Stimulated activated CD4-positive, alpha-beta T cell treated with anti-CD3 and anti-CD28 coated beads, Interleukin-4, amount 100 ng/mL, for 4 hours (primary cell): ENCODE measurements around the gene LCN6.
"Not testable (repeated sequence)": the region's sequence is repeated elsewhere in the genome, so short reads cannot be mapped to it uniquely, and the experiment has no call there.

ENCODE experiments used
- DNase-seq, 2 experiments: peaks; one replicate each; pipeline ENCODE4 v3.0.0-alpha.2; 2020

Gene LCN6

DNA sequence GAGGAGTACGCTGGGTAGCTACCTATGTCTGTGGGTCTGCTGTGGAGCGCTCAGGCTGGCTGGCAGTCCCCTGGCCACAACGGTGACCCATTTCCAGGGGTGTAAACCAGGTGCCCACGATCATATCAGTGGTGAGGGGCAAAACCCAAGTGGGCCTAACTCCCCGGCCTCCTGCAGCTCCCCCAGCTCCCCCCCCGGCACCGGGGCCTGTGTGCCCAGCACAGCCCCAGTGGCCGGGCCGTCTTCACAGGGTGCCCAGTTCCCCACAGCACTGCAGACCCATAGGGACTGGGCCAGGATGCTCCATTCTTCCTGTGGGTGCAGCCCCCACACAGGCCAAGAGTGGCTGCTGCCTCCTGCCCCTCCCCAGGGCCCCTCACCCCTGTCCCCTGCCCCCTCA lies 10.7 kb upstream of the LCN6 start:
- DNase-seq, result no peak

- DNase-seq, result no peak
Measured at GRCh38 chr9:136757751-136758140, 9.4 kb upstream of the LCN6 start.

- no peak for DNase-seq
Measured at GRCh38 chr9:136757328-136757727, 9.0 kb upstream of the LCN6 start.

GRCh38 chr9:136756836-136757235 lies 8.5 kb upstream of the LCN6 start:
- DNase-seq, result no peak

DNA sequence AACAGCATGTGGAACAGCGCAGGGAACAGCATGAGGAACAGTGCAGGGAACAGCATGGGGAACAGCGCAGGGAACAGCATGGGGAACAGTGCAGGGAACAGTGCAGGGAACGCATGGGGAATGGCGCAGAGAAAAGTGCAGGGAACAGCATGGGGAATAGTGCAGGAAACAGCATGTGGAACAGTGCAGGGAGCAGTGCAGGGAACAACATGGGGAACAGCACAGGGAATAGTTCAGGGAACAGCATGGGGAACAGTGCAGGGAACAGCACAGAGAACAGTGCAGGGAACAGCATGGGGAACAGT lies 7.8 kb upstream of the LCN6 start:
- no peak for DNase-seq

DNA sequence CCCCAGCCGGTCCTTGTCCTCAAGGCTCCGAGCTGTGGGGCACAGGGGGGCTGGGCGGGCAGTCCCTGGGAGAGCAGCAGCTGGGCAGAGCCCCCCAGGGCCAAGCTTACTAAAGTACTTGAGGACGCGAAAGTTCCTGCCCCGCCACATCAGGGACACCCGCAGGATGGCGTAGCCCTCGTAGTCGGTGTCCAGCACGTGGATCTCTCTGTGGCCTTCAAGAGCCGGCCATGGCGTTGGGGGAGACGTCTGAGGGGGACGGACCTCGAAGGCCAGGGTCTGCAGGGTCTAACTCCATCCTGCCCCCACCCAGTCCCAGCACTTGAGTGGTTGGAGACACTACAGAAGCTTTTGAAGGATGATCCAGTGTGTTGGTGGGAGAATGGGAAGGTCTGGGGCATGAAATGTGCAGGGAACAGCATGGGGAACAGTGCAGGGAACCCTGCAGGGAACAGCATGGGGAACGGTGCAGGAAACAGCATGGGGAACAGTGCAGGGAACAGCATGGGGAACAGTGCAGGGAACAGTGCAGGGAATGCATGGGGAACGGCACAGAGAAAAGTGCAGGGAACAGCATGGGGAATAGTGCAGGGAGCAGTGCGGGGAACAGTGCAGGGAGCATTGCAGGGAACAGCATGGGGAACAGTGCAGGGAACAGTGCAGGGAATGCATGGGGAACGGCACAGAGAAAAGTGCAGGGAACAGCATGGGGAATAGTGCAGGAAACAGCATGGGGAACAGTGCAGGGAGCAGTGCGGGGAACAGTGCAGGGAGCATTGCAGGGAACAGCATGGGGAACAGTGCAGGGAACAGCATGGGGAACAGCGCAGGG lies 7.2 kb upstream of the LCN6 start:
- not testable (repeated sequence) for DNase-seq

- no peak for DNase-seq
Measured at GRCh38 chr9:136754626-136755301, 6.4 kb upstream of the LCN6 start.

GRCh38 chr9:136754059-136754572 lies 5.8 kb upstream of the LCN6 start:
- no peak for DNase-seq

DNA sequence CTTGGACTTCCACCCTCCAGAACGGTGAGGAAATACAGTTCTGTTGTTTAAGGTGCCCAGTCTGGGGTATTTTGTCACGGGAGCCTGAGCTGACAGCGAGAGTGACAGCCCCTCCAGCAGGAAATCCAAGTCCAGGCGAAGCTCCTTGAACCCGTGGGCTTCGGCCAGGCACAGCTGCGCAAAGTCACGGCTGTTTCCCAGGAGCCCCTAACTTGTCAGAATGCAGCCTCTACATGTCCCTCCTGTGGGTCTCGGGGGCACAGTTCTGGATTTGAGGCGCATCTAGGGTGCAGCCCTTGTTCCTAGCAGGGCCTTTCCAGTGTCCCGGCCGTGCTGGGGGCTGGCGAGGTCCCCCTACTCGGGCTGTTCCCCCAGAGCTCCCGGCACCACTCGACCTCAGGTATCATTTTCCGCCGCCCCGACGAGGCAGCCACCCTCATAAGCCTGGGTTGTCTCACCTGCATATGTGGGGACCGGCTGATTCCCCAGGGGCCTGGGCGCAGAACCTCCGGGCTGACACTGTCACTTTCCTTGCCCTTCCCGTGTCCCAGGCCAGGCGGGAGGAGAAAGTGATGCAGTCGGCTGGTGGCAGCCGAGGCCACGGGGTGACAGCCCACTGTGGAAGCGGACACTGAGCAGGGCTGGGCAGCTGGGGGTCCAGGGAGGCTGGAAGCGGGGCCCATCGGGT lies 5.2 kb upstream of the LCN6 start:
- DNase-seq, result no peak

- no peak for DNase-seq
Measured at GRCh38 chr9:136751814-136752213, 3.5 kb upstream of the LCN6 start.

GRCh38 chr9:136751244-136751643 lies 2.9 kb upstream of the LCN6 start:
- DNase-seq, result no peak

- DNase-seq, result no peak
Measured at GRCh38 chr9:136750526-136750925, 2.2 kb upstream of the LCN6 start.

GRCh38 chr9:136748666-136749611 lies 614 bp upstream of the LCN6 start:
- no peak for DNase-seq

DNA sequence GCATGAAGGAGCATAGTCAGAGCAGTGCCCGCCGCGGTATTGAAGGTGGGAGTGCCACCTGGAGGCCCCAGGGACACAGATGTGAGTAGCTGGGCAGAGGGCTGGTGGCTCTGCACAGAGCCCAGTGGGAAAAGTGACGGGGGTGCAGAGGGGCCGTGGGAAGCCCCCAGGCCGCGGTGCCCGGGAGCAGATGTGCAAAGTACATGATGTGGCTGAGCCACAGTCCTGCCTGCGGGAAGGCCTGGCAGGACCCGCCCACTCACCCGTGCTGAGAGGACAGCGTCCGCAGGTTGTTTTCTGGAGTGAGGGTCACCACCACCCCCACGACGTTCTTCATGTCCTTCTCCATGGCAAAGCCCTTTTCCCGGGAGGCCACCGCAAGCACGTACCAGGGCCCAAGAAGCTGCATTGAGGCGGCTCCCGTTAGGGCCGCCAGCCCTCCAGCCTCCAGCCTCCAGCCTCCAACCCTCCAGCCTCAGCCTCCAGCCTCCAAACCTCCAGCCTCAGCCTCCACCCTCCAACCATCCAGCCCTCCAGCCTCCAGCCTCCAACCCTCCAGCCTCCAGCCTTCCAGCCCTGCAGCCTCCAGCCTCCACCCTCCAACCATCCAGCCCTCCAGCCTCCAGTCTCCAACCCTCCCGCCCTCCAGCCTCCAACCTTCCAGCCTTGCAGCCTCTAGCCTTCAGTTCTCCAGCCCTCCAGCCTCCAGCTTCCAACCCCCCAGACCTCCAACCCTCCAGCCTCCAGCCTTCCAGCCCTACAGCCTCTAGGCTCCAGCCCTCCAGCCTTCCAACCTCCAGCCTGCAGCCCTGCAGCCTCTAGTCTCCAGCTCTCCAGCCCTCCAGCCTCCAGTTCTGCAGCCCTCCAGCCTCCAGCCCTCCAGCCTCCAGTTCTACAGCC lies 914 bp downstream of the LCN6 start:
- DNase-seq, result no peak

- no peak for DNase-seq
Measured at GRCh38 chr9:136746621-136747020, 1.7 kb downstream of the LCN6 start.

- DNase-seq, result no peak
Measured at GRCh38 chr9:136746155-136746490, 2.2 kb downstream of the LCN6 start.

- no peak for DNase-seq
Measured at GRCh38 chr9:136745389-136746154, 2.8 kb downstream of the LCN6 start.

- no peak for DNase-seq
Measured at GRCh38 chr9:136744773-136745172, 3.6 kb downstream of the LCN6 start.

GRCh38 chr9:136743639-136744211 lies 4.6 kb downstream of the LCN6 start:
- DNase-seq, result no peak

DNA sequence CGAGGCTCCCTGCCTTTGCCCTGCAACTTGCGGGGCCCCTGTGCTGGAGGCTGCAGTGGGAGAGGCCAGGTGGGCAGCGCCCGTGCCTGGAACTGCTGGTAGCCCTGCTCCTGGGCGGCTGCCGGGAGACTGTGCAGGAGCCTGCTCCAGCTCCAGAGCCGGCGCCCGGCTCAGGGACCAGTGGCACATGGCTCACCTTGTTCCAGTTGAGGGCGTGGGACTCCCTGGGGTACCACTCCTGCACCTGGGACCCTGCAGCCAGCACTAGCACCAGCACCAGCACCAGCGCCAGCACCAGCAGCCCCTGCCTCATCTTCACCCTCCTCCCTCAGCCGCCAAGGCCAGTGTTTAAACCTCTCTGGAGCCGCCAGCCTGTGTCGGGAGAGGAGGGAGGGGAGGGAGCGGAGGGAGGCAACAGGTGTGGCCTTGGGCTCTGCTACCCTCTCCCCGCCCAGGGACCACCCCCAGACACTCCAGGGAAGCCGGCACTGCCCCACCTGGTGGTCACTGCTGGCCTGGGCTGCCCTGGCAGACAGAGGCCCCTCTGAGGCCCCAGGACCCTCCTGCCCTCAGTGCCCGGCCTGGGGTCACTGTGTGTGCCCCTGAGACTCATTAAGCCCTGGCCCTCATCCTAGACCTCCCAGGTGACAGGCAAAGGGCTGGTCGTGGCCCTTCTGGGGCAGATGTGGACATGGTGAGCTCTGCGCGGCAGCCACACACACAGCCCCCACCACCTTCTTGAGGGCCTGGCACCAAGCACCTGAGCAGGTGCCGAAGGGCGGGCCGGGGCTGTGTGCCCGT lies 5.5 kb downstream of the LCN6 start, which contains the start of gene LCN10:
TSS of gene LCN10 (minus strand) at position 350 of the 801 bp plus-strand sequence. CDS start at position 313, 37 bp downstream.
- DNase-seq, result no peak
